ENCODE results near the gene PGS1. TPM values are rescaled to one million over a fixed set of nuclear protein-coding genes. Genes with fewer than 3 reads are reported as not detected.
"Not testable (repeated sequence)": the region's sequence is repeated elsewhere in the genome, so short reads cannot be mapped to it uniquely, and the experiment has no call there.

The PGS1 gene
- total RNA-seq, 1 donor from 2014 or later = 37.9 TPM

DNA sequence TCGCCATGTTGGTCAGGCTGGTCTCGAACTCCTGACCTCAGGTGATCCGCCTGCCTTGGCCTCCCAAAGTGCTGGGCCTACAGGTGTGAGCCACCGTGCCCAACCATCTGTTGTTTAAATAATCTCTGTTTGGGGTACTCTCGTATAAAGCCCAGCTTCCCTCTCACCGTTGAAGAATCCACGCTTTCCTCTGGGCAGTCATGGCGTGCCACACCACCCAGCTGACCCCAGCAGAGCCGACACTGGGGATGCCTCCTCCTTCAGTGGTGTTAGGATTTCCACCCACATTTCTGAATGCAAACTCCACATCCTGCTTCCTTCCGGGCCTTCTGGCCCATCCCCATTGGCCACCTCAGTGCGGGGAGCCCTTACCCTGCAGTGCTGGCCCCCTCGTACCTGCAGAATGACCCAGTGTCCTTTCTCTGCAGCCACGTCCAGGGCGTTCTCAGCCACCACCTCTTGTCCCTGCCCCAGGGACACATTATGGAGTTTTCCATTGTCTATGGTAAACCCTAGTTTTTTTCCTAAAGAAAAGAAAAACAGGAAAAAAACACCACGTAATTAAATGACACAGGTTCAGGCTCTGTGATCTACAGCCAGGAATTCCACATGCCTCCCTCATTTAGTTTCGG is 60.4 kb downstream of the PGS1 start:
- DNase-seq (ENCODE audit: low read depth) = no peak

DNA sequence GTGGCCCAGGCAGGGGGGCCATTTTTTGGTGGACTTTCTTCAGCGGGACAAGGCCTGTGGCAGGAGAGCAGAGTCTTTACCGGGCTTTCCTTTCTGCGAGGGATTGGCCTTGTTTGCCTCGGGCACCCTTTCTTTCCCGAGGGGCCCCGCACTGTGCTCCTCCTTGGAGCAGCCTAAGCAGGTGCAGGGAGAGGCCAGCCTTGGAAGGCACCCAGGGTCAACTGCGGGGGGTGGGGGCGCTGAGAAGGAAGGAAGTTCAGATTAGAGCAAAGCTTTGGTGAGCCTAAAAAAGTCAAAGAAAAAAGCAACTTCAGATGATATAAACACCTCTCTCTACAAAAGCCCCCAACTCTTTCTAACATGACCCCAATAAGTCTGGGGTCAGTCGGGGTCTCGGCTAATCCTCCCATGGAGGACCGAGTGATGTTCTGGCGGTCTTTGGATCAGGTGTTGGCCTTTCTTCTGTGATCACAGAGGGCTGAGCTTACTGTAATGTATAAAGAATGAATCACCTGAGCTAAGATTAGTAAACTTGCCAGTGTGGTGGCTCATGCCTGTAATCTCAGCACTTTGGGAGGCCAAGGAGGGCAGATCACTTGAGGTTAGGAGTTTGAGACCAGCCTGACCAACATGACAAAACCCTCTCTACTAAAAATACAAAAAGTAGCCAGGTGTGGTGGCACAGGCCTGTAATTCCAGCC is 63.0 kb downstream of the PGS1 start:
- DNase-seq (ENCODE audit: low read depth) = no peak

DNA sequence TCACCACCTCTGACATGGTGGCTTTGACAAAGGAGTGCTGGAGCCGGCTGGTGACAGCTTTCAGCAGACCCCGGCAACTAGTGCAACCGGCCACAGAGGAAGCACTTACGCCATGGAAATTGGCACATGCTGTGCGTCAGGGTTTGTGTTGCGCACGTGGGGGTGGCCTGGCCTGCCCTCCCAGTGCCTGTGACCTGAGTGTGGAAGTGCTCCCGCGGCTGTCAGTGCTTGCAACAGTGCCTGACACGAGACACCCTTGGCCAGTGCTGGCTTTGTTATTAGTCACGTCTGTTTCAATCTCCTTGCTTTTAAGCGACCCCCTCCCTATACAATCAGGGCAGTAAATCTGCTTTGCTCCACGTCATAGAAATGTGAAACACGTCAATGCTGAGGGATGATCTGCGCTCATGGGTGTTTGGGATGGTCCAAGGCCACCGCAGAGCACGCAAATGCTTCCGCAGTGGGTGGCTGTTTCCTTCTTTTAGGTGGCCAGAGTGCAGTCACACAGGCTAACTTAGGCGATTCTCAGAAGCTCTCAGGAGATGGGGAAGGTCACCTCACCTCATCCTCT is 64.3 kb downstream of the PGS1 start:
- DNase-seq (ENCODE audit: low read depth) = peak; percentile 53

DNA sequence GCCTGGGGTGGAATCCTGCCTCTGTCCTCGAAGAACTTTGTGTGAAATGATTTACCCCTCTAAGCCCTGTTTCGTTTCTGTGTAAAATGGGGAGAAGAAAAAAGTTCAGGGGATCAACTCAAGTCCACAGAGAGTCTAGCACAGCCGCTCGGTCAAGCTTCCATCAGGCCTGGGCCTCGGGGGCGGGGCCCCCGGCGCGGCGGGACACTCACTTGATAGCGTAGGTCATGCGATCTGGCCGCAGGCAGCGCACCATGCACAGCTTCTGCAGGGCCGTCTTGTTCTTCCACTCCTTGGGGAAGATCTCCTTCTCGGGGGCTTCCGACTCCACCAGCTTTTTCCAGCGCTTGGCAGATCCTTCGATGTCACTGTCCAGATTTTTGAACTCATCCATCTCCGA is 65.9 kb downstream of the PGS1 start:
- DNase-seq (ENCODE audit: low read depth) = no peak

DNA sequence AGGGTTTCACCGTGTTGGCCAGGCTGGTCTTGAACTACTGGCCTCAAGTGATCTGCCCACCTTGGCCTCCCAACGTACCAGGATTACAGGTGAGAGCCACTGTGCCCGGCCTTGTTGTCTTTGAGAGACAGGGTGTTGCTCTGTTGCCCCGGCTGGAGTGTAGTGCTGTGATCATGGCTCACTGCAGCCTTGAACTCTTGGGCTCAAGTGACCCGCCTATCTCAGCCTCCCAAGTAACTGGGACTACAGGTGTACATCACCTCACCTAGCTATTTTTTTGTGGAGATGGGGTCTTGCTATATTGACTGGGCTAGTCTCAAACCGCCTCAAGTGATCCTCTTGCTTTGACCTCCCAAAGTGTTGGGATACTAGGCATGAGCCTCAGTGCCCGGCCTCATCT is 68.4 kb downstream of the PGS1 start:
- no peak for DNase-seq (ENCODE audit: low read depth)

DNA sequence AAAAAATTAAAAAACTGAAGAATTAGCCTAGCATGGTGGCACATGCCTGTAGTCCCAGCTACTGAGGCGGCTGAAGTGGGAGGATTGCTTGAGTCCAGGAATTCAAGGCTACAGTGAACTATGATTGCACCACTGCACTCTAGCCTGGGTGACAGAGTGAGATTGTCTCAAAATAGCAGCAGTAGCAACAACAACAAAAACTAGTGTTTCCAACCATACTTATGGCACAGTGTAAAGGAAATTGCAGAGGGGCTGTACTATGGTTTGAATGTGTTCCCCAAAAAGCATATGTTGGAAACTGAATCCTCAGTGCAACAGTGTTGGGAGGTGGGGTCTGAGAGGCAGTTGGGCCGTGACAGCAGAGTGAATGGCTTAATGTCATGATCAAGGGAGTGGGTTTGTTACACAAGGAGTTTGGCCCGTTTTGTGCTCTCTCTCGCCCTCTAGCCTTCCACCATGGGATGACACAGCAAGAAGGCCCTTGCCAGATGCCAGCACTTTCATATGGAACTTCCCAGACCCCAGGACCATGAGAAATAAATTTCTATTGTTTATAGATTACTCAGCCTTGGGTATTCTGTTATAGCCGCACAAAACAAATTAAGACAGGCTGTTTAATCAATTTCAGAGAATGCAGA is 70.0 kb downstream of the PGS1 start:
- no peak for DNase-seq (ENCODE audit: low read depth)

DNA sequence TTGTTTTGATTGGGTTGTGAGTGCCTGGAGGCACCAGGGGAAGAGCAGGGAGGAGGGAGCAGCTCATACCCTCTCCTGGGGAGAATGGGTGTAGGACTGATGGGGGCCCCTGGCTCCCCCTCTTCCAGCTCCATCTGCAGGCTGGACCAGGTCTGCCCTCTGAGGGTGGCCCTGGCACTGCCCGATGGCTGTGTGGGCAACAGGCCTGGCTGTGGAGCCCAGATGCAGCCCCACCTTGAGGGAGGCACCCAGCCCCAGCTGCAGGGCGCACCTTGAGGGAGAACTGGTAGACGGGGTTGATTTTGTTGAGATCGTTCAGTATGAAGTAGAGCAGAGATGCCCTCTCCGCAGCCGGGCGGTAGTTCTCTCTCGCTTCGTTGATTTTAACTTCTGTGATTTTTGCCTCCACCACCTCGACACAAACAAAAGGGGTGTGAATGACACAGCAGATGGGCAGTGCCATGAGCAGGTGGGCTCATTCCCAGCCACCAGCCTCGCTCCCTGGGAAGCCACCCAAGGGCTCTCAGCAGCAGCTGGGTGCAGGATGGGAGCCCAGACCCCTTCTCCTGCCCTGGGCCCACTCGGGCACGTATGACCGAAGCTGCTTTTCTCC is 71.6 kb downstream of the PGS1 start:
- peak; percentile 51 for DNase-seq (ENCODE audit: low read depth)

DNA sequence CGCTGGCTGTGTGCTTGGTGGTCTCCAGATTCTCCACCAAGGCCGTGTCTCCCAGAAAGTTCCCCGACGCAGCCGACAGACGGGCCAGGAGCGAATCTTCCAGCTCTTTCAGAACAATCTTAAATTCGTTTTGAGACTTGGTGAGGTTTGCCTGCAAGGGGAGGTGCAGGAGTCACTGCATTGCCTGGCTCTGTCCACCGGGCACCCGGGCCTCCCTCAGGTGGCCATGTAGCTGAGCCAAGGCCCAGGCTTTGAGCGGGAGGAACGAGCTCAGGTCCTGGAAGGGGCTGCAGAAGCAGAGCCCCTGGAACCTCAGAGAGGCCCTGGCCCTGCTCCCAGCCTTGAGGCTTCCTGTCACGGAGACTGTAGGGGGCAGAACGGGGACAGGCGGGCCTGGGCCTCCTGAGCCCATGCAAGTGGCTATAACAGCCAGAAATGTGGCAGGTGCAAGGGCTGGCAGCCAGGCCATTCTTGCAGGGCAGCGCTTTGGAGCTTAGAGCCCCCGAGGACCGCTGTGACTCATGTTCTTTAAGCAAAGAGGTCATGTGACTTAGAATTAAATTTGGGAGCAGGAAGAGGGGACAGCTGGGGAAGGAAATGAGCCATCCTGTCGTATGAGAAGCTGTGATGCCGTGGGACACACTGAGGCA is 72.4 kb downstream of the PGS1 start:
- DNase-seq (ENCODE audit: low read depth) = peak; percentile 97

DNA sequence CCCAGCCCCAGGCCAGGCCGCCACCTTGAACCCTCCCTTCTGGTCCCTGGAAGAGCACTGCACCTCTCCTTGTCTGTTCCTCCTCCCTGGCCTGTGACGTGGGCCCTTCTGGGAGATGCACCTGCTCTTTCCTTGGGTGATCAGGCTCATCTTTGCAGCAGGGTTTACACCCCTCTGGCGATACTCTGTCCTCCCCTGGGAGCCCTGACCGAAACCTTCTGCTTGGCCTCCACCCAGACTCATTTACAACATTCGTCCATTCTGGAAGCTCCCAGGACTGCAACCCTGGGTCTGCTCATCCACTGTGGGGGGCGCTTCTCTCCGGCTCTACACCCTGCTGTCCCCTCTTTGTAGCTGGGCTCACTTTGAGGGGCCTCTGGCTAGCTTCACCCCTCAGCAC is 73.3 kb downstream of the PGS1 start:
- DNase-seq (ENCODE audit: low read depth) = no peak

DNA sequence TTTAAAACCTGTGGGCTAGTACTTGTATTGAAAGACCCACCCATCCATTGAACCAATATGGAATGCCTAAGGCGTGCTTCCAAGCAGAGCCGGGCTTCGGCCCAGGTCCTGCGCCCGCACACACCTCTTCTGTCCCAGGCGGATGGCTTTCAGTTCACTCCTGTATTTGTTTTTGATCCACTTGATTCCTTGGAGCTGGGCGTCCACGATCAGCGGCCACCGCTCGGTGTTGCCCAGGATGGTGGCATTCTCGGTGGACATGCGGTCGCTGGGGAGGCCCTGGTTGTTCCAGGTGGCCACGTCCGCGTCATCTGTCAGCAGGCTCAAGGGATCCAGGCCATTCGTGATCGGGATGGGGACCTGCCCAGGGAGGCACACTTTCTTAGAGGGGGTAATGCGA is 75.9 kb downstream of the PGS1 start:
- no peak for DNase-seq (ENCODE audit: low read depth)

DNA sequence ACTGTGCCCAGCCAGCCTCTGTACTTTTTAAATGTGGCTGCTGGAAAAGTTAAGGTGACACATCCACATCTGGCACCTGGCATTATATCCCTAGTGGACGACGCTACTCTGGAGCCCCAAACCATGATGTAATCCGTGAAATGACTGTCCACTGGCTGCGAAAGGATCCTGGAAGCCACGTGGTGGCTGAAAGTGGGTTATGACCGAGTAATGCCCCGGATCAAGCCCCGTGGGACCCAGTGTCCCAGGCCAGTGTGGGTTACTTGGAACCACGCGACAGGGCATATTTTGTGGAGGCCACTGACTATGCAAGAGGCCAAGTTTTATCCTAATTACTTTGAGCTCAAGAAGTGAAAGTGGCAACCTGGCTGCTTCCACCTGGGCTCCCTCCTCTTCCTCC is 79.6 kb downstream of the PGS1 start:
- no peak for DNase-seq (ENCODE audit: low read depth)

DNA sequence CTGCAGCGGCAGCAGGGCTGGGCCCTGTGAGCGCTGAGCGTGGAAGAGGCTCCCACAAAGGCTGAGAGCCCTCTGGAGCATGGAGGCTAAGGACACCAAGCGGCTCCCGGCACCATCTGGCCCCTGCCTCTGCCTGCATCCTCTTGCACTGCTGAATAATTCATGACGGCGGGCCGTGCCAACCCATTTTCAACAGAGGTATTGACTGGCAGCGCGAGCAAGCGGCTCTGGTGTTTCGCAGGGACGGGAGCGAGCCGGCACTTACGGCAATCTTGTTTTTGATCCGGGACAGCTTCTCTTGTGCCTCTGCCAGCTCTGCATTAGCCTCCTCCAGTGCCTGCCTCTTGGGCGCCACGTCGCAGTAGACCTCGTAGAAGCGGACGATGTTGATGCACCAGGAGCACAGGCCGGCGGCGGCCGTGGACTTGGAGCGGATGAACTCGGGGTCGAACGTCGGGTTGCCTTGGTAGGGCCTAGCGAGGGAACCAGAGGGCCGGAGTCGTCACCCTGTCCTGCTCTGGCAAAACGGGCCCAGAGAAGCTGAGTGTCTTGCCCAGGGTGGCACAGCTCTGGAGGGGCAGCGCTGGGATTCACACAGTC is 80.4 kb downstream of the PGS1 start:
- no peak for DNase-seq (ENCODE audit: low read depth)

DNA sequence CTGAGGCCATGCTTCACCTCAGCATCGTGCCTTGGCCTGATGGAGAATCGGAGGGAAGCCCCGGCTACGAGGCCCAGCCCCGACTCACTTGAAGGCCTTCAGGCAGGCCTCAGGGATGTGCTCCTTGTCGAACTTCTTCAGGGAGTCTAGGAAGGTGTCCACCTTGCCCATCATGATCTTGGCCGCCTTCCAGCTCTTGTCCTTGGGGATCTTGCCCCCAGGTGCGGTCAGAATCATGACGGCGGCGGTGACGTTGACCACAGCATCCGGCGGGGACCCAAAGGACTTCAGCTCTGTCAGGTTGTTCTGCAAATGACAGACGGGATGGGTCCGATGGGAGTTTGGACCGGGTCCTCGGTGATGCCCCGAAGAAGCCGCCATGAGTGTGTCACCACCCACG is 81.2 kb downstream of the PGS1 start:
- DNase-seq (ENCODE audit: low read depth) = no peak

DNA sequence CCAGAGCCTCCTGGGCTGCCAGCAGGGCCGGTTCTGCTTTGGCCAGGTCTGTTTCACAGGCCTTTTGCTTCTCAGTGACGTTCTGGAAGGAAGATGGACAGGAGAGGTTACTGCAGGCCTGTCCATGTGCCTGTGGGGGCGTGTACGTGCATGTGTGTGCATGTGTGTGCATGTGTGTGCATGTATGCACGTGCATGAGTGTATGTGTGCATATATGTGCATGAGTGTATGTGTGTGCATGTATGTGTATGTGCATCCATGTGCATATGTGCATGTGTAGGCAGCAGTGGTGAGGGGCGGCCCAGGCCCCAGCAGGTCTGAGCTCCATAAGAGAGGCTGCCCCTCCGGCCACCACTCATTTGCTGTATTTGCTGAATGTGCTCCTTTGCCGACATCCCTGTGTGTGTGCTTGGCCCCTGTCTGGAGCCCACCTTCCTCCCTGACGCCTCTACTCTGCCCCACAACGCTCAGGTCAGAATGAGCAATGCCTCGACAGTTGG is 81.8 kb downstream of the PGS1 start:
- no peak for DNase-seq (ENCODE audit: low read depth)

DNA sequence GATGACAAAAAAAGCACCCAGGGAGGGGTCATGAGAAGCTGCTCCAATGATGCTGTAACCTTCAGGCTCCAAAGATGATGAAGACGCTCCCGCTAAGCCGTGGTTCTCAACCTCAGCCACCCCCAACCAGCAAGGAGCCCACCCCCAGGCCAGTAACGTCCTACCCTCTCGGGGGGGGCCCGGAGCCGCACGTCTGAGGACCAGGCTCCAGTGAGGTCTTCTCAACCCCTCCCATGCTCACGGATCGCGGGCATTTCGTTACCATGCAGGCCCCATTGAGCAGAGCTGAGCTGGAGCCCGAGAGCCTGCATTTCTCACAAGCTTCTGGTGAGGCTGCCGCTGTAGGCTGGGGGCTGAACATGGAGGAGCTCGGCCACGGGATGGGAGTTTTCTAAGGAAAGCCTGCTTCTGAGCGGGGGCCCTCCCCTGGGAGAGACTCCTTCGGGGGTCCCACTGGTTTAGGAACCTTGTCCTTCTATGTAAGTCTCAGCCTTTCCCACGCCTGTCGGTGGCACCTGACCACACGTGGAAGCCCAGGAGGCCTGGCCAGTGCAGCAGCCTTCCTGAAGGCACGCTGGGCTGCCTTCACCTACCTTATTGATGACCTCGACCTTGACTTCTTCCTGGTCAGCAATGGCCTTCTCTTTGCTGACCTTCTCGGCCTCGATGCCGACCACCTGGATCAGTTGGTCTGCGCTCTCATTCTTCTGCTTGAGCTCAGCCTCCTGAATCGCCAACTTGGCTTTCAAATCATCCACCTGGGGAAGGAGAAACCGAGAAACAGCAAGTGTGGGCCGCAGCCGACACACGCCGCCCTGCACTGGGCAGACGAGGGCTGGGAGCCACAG is 82.7 kb downstream of the PGS1 start:
- no peak for DNase-seq (ENCODE audit: low read depth)

DNA sequence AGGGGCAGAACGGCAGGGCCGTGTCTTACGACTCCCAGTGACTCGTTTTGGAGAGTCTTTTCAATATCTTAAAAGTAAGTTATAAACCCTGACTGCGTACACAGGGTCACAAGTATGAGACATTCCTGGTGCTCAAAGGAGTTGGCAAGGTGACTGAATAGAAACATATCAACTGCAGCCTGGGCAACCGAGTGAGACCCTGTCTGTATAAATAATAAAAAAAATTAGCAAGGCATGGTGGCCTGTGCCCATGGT is 83.3 kb downstream of the PGS1 start:
- no peak for DNase-seq (ENCODE audit: low read depth)

DNA sequence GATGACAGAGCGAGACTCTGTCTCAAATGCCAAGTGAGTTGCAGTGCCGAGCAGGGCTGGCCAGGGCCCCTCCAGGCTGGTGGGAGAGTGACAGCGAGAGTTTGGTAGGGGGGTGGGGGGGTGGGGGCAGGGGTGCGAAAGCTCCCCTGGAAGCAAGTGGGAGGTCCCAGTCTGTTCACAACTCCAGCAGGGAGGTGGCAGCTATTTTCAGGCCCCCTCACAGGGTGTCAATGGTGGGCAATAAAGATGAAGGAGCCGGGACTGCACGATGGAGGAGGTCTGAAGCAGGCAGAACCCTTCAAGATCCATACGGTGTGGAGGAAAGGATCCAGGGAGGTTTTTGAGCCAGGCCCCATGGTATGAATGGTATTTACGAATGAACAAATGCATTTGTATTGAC is 83.7 kb downstream of the PGS1 start:
- DNase-seq (ENCODE audit: low read depth) = no peak

DNA sequence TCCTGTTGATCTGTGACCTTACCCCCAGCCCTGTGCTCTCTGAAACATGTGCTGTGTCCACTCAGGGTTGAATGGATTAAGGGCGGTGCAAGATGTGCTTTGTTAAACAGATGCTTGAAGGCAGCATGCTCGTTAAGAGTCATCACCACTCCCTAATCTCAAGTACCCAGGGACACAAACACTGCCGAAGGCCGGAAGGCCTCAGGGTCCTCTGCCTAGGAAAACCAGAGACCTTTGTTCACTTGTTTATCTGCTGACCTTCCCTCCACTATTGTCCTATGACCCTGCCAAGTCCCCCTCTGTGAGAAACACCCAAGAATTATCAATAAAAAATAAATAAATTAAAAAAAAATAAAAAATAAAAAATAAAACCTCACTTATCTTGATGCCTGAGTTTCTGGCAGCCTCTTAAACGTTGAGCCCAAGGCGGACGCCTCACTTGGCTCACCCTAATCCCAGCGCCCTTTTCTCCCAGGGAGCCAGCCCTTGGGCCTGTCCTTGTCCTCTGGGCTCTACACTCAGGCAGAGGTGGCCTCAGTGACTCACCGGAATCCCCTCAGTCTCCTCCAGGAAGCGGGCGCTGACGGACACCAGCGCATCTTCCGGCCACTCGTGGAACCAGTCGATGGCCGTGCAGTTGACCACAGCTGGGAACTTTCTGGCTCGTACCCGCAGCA is 87.8 kb downstream of the PGS1 start:
- not testable (repeated sequence) for DNase-seq (ENCODE audit: low read depth)

All from myocyte (in vitro differentiated cells).